ENCODE results near the gene KCNK15.
A peak's percentile ranks its signal among the peaks of the same experiment; 100 is the strongest.

The KCNK15 gene

GRCh38 chr20:44705364-44706094, 40.1 kb upstream of the KCNK15 start:
- no peak overlapping the region for H3K27ac ChIP-seq (ENCODE audit: low read depth, low read length, poor library complexity, severe bottlenecking)
- H4K20me1 ChIP-seq (ENCODE audit: insufficient read depth, low read length) = no peaks in the 10 kb centered on the region
- H3K36me3 ChIP-seq (ENCODE audit: insufficient read depth, low read length) = no peaks in the 10 kb centered on the region
- peaks cover 31% of the 10 kb centered on the region for H3K4me1 ChIP-seq (ENCODE audit: insufficient read depth, low read length, severe bottlenecking)
- no peaks in the 10 kb centered on the region for H3K79me2 ChIP-seq (ENCODE audit: insufficient read depth, low read length)
- no peak overlapping the region for H2AFZ ChIP-seq (ENCODE audit: low read length)
- H3K9me3 ChIP-seq (ENCODE audit: low read length) = no peaks in the 10 kb centered on the region
- TF ChIP-seq EZH2 (IDR thresholded peaks at IDR 0.05; ENCODE audit: borderline replicate concordance, low read length) (no peak), CTCF (IDR thresholded peaks at IDR 0.05; ENCODE audit: low read length) (peak; percentile 7; the same call in 1 of the 2 replicates)
- no peak overlapping the region for H3K4me3 ChIP-seq (ENCODE audit: low read depth, low read length, poor library complexity, severe bottlenecking)
- no peak overlapping the region for H3K4me2 ChIP-seq (ENCODE audit: low read length)
- no peaks in the 10 kb centered on the region for H3K27me3 ChIP-seq (ENCODE audit: insufficient read depth, low read length)
- H3F3A ChIP-seq (ENCODE audit: insufficient read depth, low read length) = no peaks in the 10 kb centered on the region
- no peaks in the 10 kb centered on the region for H3K9me2 ChIP-seq (ENCODE audit: low read depth, low read length)
- no peak overlapping the region for H3K9ac ChIP-seq (ENCODE audit: low read length)

DNA sequence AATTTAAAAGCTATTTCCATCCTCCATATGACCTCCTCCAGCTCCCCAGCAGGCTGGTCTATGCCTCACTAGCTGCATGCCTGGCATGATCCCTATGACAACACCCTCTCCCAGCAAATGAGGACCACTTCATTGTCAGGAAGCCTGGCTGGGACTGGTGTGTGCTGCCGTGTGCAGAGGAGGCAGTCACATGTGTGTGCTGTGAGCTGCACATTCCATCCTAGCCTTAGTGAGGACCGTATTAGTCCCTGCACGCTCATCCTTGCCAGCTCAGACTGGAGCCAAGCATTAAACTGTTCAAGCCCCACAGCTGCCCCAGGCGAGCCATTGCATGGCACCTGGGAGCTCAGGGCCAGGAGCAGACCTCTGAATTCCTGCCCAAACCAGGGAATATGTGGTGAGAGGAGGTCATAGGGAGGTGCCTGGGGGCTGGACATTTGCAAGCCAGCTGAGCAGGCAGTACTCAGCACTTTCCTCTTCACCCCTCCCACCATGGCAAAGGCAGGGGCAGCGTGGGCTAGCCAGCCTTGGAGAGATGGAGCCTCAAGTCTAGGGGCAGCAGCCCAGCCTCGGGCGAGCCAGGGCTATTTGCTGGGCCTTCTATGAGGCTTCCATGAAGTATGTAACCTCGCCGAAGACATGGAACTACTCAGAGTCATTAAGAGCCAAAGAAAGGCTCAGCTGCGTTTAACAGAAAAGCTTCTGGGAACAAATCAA, 39.2 kb upstream of the KCNK15 start:
- Histone ChIP-seq H3K79me2 (ENCODE audit: insufficient read depth, low read length) (no peaks in the 10 kb centered on the region), H3K9me2 (ENCODE audit: low read depth, low read length) (no peaks in the 10 kb centered on the region), H4K20me1 (ENCODE audit: insufficient read depth, low read length) (no peaks in the 10 kb centered on the region), H3F3A (ENCODE audit: insufficient read depth, low read length) (no peaks in the 10 kb centered on the region), H3K27me3 (ENCODE audit: insufficient read depth, low read length) (no peaks in the 10 kb centered on the region), H3K9me3 (ENCODE audit: low read length) (no peaks in the 10 kb centered on the region), H2AFZ (ENCODE audit: low read length) (no peak overlapping the region), H3K27ac (ENCODE audit: low read depth, low read length, poor library complexity, severe bottlenecking) (no peak overlapping the region), H3K4me1 (ENCODE audit: insufficient read depth, low read length, severe bottlenecking) (peaks cover 26% of the 10 kb centered on the region), H3K9ac (ENCODE audit: low read length) (no peak overlapping the region), H3K4me2 (ENCODE audit: low read length) (no peak overlapping the region), H3K4me3 (ENCODE audit: low read depth, low read length, poor library complexity, severe bottlenecking) (no peak overlapping the region), H3K36me3 (ENCODE audit: insufficient read depth, low read length) (no peaks in the 10 kb centered on the region)
- no peak for TF ChIP-seq EZH2 (IDR thresholded peaks at IDR 0.05; ENCODE audit: borderline replicate concordance, low read length)
- no peak for TF ChIP-seq CTCF (IDR thresholded peaks at IDR 0.05; ENCODE audit: low read length)

DNA sequence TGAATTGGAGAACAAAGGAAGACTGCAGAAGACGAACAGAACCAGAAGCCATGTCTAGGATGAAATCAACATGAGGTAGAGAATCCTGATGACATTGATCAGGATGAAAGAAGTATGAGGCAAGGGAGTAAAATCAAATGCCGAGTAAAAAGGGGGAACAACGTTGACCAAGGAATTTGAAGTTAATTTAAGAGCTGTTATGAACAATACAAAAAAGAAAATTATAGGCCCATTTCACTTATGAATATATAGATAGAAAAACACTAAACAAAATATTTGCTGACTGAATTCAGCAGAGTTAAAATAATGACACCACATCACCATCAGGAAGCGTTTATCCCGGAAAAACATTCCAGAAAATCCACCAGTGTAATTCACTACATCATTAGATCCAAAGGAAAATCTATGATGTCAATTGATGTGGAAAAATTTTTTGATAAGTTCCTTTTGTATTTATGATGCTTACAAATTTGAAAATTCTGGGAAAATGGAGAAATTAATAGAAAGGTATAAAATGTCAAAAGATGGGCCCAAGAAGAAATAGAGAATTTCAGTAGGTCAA, 38.6 kb upstream of the KCNK15 start:
- Histone ChIP-seq H3K27ac (ENCODE audit: low read depth, low read length, poor library complexity, severe bottlenecking) (no peak overlapping the region), H3K4me3 (ENCODE audit: low read depth, low read length, poor library complexity, severe bottlenecking) (no peak overlapping the region), H3K9me3 (ENCODE audit: low read length) (no peaks in the 10 kb centered on the region), H3K36me3 (ENCODE audit: insufficient read depth, low read length) (no peaks in the 10 kb centered on the region), H4K20me1 (ENCODE audit: insufficient read depth, low read length) (no peaks in the 10 kb centered on the region), H2AFZ (ENCODE audit: low read length) (no peak overlapping the region), H3K79me2 (ENCODE audit: insufficient read depth, low read length) (no peaks in the 10 kb centered on the region), H3K9me2 (ENCODE audit: low read depth, low read length) (no peaks in the 10 kb centered on the region), H3K27me3 (ENCODE audit: insufficient read depth, low read length) (no peaks in the 10 kb centered on the region), H3F3A (ENCODE audit: insufficient read depth, low read length) (no peaks in the 10 kb centered on the region), H3K4me2 (ENCODE audit: low read length) (no peak overlapping the region), H3K4me1 (ENCODE audit: insufficient read depth, low read length, severe bottlenecking) (peaks cover 23% of the 10 kb centered on the region), H3K9ac (ENCODE audit: low read length) (no peak overlapping the region)
- TF ChIP-seq CTCF (IDR thresholded peaks at IDR 0.05; ENCODE audit: low read length) (no peak), EZH2 (IDR thresholded peaks at IDR 0.05; ENCODE audit: borderline replicate concordance, low read length) (no peak)

Measured in OCI-LY1 (cell line).